KMS-11 (cell line): ENCODE results near the gene SLC4A8.

Experiments
- H2AFZ ChIP-seq: fragments of 200-600 bp; sonication (generic); 2 replicates; pipeline ENCODE4 v1.6.1; 2016; ENCODE audit warnings: antibody characterized with exemption, mixed run types, low read depth
- H3K27ac ChIP-seq: fragments of 200-600 bp; sonication (generic); 2 replicates; pipeline ENCODE4 v1.6.1; 2016; ENCODE audit warnings: mild to moderate bottlenecking, mixed run types
- H3K27me3 ChIP-seq: fragments of 200-600 bp; sonication (generic); 2 replicates; pipeline ENCODE4 v1.6.1; 2017; ENCODE audit warnings: mild to moderate bottlenecking, low read depth, mixed run types, moderate library complexity; ENCODE audit not compliant: insufficient read depth
- H3K36me3 ChIP-seq: fragments of 200-600 bp; sonication (generic); 2 replicates; pipeline ENCODE4 v1.6.1; 2017; ENCODE audit warnings: mild to moderate bottlenecking, mixed run types; ENCODE audit not compliant: insufficient read depth
- H3K4me1 ChIP-seq: fragments of 200-600 bp; sonication (generic); 2 replicates; pipeline ENCODE4 v1.6.1; 2016; ENCODE audit warnings: mild to moderate bottlenecking, low read depth, mixed run types; ENCODE audit not compliant: poor library complexity, severe bottlenecking
- H3K4me2 ChIP-seq: fragments of 200-600 bp; sonication (generic); 2 replicates; pipeline ENCODE4 v1.7.0; 2016; ENCODE audit warnings: mild to moderate bottlenecking, mixed run types
- H3K4me3 ChIP-seq: fragments of 200-600 bp; sonication (generic); IDR thresholded peaks from 2 replicates; pipeline ENCODE4 v1.6.1; 2017; ENCODE audit warnings: low read depth, low read length, mixed read lengths; ENCODE audit not compliant: insufficient read depth
- H3K79me2 ChIP-seq: fragments of 200-600 bp; sonication (generic); 2 replicates; pipeline ENCODE4 v1.6.1; 2016; ENCODE audit warnings: low read depth, mixed run types; ENCODE audit not compliant: insufficient read depth
- H3K9ac ChIP-seq: fragments of 200-600 bp; sonication (generic); 2 replicates; pipeline ENCODE4 v1.6.1; 2016; ENCODE audit warnings: mild to moderate bottlenecking, mixed run types
- H4K20me1 ChIP-seq: fragments of 200-600 bp; sonication (generic); 2 replicates; pipeline ENCODE4 v1.6.1; 2016; ENCODE audit warnings: mild to moderate bottlenecking, mixed run types; ENCODE audit not compliant: insufficient read depth
- CTCF ChIP-seq: fragments of 200-600 bp; sonication (generic); conservative IDR thresholded peaks from 2 replicates; pipeline ENCODE4 v1.6.1; 2017; ENCODE audit warnings: low read depth, mild to moderate bottlenecking, antibody characterized with exemption, low read length, moderate library complexity, mixed read lengths

Gene SLC4A8

GRCh38 chr12:51493281-51493680 is 68.7 kb downstream of the SLC4A8 start:
- Histone ChIP-seq H3K4me3 (no peak overlapping the region), H3K4me2 (no peak overlapping the region), H3K9ac (no peak overlapping the region), H3K4me1 (no peaks in the 10 kb centered on the region), H2AFZ (no peak overlapping the region), H3K79me2 (no peaks in the 10 kb centered on the region), H4K20me1 (no peaks in the 10 kb centered on the region), H3K27me3 (no peaks in the 10 kb centered on the region), H3K36me3 (no peaks in the 10 kb centered on the region), H3K27ac (no peak overlapping the region)
- no peak for TF ChIP-seq CTCF

- no peak overlapping the region for H3K4me3 ChIP-seq
- no peak overlapping the region for H3K27ac ChIP-seq
- H3K4me1 ChIP-seq, result no peaks in the 10 kb centered on the region
- H3K4me2 ChIP-seq, result no peak overlapping the region
- no peak overlapping the region for H3K9ac ChIP-seq
- TF ChIP-seq CTCF, result no peak
- no peaks in the 10 kb centered on the region for H4K20me1 ChIP-seq
- no peaks in the 10 kb centered on the region for H3K79me2 ChIP-seq
- H2AFZ ChIP-seq, result no peak overlapping the region
- no peaks in the 10 kb centered on the region for H3K27me3 ChIP-seq
- H3K36me3 ChIP-seq, result no peaks in the 10 kb centered on the region
Observed at GRCh38 chr12:51496895-51497294, 72.3 kb downstream of the SLC4A8 start.

GRCh38 chr12:51504851-51505250 is 80.2 kb downstream of the SLC4A8 start:
- no peak overlapping the region for H3K9ac ChIP-seq
- H3K4me3 ChIP-seq, result no peak overlapping the region
- TF ChIP-seq CTCF, result no peak
- no peaks in the 10 kb centered on the region for H3K36me3 ChIP-seq
- H3K27me3 ChIP-seq, result no peaks in the 10 kb centered on the region
- H3K27ac ChIP-seq, result no peak overlapping the region
- H3K79me2 ChIP-seq, result no peaks in the 10 kb centered on the region
- H4K20me1 ChIP-seq, result no peaks in the 10 kb centered on the region
- no peak overlapping the region for H3K4me2 ChIP-seq
- no peak overlapping the region for H2AFZ ChIP-seq
- no peaks in the 10 kb centered on the region for H3K4me1 ChIP-seq

GRCh38 chr12:51505360-51506105 is 80.9 kb downstream of the SLC4A8 start:
- H3K27ac ChIP-seq, result no peak overlapping the region
- H4K20me1 ChIP-seq, result no peaks in the 10 kb centered on the region
- no peaks in the 10 kb centered on the region for H3K27me3 ChIP-seq
- no peak for TF ChIP-seq CTCF
- H2AFZ ChIP-seq, result no peak overlapping the region
- no peaks in the 10 kb centered on the region for H3K79me2 ChIP-seq
- H3K9ac ChIP-seq, result no peak overlapping the region
- no peaks in the 10 kb centered on the region for H3K4me1 ChIP-seq
- H3K4me3 ChIP-seq, result no peak overlapping the region
- H3K4me2 ChIP-seq, result no peak overlapping the region
- no peaks in the 10 kb centered on the region for H3K36me3 ChIP-seq
